Neural cell (in vitro differentiated cells): Measurements from ENCODE around the gene STX12. TPM values are rescaled to one million over a fixed set of nuclear protein-coding genes. Genes with fewer than 3 reads are reported as not detected.

ENCODE experiments used
- H2AFZ ChIP-seq: fragments of 200-600, 300-800 bp; sonication (generic), shearing (Covaris generic); 2 replicates; pipeline ENCODE4 v1.6.0; 2014; ENCODE audit warnings: low read depth, mild to moderate bottlenecking, antibody characterized with exemption, low read length, moderate library complexity
- H3F3A ChIP-seq: fragments of 200-600 bp; shearing (Covaris generic); 2 replicates; pipeline ENCODE4 v1.6.1; 2016; ENCODE audit warnings: mild to moderate bottlenecking, moderate library complexity, mixed read lengths, antibody characterized with exemption, low read length; ENCODE audit not compliant: insufficient read depth, poor library complexity, severe bottlenecking
- H3K27ac ChIP-seq: fragments of 200-600, 300-800 bp; sonication (generic), shearing (Covaris generic); 2 replicates; pipeline ENCODE4 v1.5.1; 2014; ENCODE audit warnings: mild to moderate bottlenecking, low read length, moderate library complexity
- H3K27me3 ChIP-seq: fragments of 300-800, 200-600 bp; sonication (generic), shearing (Covaris generic); 2 replicates; pipeline ENCODE4 v1.6.0; 2014; ENCODE audit warnings: mild to moderate bottlenecking, low read depth, low read length, moderate library complexity; ENCODE audit not compliant: insufficient read depth
- H3K36me3 ChIP-seq: fragments of 300-800, 200-600 bp; sonication (generic), shearing (Covaris generic); 2 replicates; pipeline ENCODE4 v1.5.1; 2014; ENCODE audit warnings: mild to moderate bottlenecking, antibody characterized with exemption, low read length, moderate library complexity; ENCODE audit not compliant: insufficient read depth
- H3K4me2 ChIP-seq: fragments of 300-800, 200-600 bp; sonication (generic), shearing (Covaris generic); 2 replicates; pipeline ENCODE4 v1.6.0; 2014; ENCODE audit warnings: mild to moderate bottlenecking, low read length
- H3K4me3 ChIP-seq: fragments of 300-800, 200-600 bp; sonication (generic), shearing (Covaris generic); 2 replicates; pipeline ENCODE4 v1.5.1; 2014; ENCODE audit warnings: mild to moderate bottlenecking, low read length, moderate library complexity
- H3K79me2 ChIP-seq: fragments of 200-600 bp; shearing (Covaris generic); replicated peaks from 2 replicates; pipeline ENCODE4 v1.6.0; 2014; ENCODE audit warnings: mild to moderate bottlenecking, low read length, moderate library complexity; ENCODE audit not compliant: insufficient read depth
- H3K9ac ChIP-seq: fragments of 300-800, 200-600 bp; sonication (generic), shearing (Covaris generic); 2 replicates; pipeline ENCODE4 v1.6.1; 2016; ENCODE audit warnings: mild to moderate bottlenecking, low read length, mixed read lengths
- H3K9me2 ChIP-seq: fragments of 200-600 bp; shearing (Covaris generic); 2 replicates; pipeline ENCODE4 v1.6.1; 2016; ENCODE audit warnings: mild to moderate bottlenecking, low read length, mixed read lengths; ENCODE audit not compliant: insufficient read depth
- H3K9me3 ChIP-seq: fragments of 200-600, 300-800 bp; sonication (generic), shearing (Covaris generic); 2 replicates; pipeline ENCODE4 v1.6.1; 2016; ENCODE audit warnings: mild to moderate bottlenecking, mixed run types, low read length, moderate library complexity, mixed read lengths
- H4K20me1 ChIP-seq: fragments of 200-600 bp; shearing (Covaris generic); 2 replicates; pipeline ENCODE4 v1.6.1; 2016; ENCODE audit warnings: mild to moderate bottlenecking, mixed run types; ENCODE audit not compliant: insufficient read depth
- EP300 ChIP-seq: fragments of 450-650 bp; conservative IDR thresholded peaks from 2 replicates; pipeline ENCODE4 v1.6.1; 2014; ENCODE audit warnings: antibody characterized with exemption, mild to moderate bottlenecking, moderate library complexity; ENCODE audit not compliant: poor library complexity, severe bottlenecking
- EZH2 ChIP-seq: fragments of 200-600, 300-800 bp; shearing (Covaris generic), sonication (generic); IDR thresholded peaks from 2 replicates; pipeline ENCODE4 v1.6.1; 2014; ENCODE audit warnings: antibody characterized with exemption, low read length, borderline replicate concordance, mild to moderate bottlenecking; ENCODE audit not compliant: insufficient read depth, poor library complexity, severe bottlenecking
- MXI1 ChIP-seq: fragments of 450-650 bp; conservative IDR thresholded peaks from 2 replicates; pipeline ENCODE4 v1.6.1; 2014; ENCODE audit warnings: antibody characterized with exemption, mild to moderate bottlenecking; ENCODE audit not compliant: poor library complexity, severe bottlenecking
- POLR2AphosphoS5 ChIP-seq: IDR thresholded peaks from 2 replicates; pipeline ENCODE4 v1.6.1; 2012
- RAD21 ChIP-seq: fragments of 450-650 bp; conservative IDR thresholded peaks from 2 replicates; pipeline ENCODE4 v1.6.1; 2014; ENCODE audit warnings: antibody characterized with exemption, mild to moderate bottlenecking, moderate library complexity
- REST ChIP-seq: IDR thresholded peaks from 2 replicates; pipeline ENCODE4 v1.6.1; 2012; ENCODE audit warnings: borderline replicate concordance
- SMC3 ChIP-seq: fragments of 450-650 bp; conservative IDR thresholded peaks from 2 replicates; pipeline ENCODE4 v1.6.1; 2014; ENCODE audit warnings: antibody characterized with exemption, mild to moderate bottlenecking, moderate library complexity; ENCODE audit not compliant: poor library complexity
- TAF1 ChIP-seq: IDR thresholded peaks from 2 replicates; pipeline ENCODE4 v1.6.1; 2012; ENCODE audit warnings: low read depth
- polyA plus RNA-seq: library from polyadenylated mRNA; depleted of rRNA; stranded (reverse); fragments of >200 nt; gene quantifications from 2 replicates; pipeline ENCODE4 v1.2.3, GENCODE V29; 2014
- TF ChIP-seq, protein P1 (sequence below): fragments of 450-650 bp; IDR thresholded peaks from 2 replicates; pipeline ENCODE4 v1.5.1; 2014; ENCODE audit warnings: antibody characterized with exemption, mild to moderate bottlenecking, moderate library complexity; ENCODE audit not compliant: poor library complexity, severe bottlenecking

The STX12 gene
- polyA plus RNA-seq, 1 donor from 2014 or later = 171 TPM

GRCh38 chr1:27832762-27833161 is 59.7 kb downstream of the STX12 start:
- no peak overlapping the region for H3K9ac ChIP-seq
- TF ChIP-seq, protein P1, sequence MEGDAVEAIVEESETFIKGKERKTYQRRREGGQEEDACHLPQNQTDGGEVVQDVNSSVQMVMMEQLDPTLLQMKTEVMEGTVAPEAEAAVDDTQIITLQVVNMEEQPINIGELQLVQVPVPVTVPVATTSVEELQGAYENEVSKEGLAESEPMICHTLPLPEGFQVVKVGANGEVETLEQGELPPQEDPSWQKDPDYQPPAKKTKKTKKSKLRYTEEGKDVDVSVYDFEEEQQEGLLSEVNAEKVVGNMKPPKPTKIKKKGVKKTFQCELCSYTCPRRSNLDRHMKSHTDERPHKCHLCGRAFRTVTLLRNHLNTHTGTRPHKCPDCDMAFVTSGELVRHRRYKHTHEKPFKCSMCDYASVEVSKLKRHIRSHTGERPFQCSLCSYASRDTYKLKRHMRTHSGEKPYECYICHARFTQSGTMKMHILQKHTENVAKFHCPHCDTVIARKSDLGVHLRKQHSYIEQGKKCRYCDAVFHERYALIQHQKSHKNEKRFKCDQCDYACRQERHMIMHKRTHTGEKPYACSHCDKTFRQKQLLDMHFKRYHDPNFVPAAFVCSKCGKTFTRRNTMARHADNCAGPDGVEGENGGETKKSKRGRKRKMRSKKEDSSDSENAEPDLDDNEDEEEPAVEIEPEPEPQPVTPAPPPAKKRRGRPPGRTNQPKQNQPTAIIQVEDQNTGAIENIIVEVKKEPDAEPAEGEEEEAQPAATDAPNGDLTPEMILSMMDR = no peak
- TF ChIP-seq REST = no peak
- no peak for TF ChIP-seq MXI1
- no peak for TF ChIP-seq EZH2
- no peak for TF ChIP-seq POLR2AphosphoS5
- TF ChIP-seq SMC3 = no peak
- H3K4me2 ChIP-seq = peak overlapping the region; percentile 77
- H3K36me3 ChIP-seq = no peaks in the 10 kb centered on the region
- H3K27ac ChIP-seq = no peak overlapping the region
- H3K27me3 ChIP-seq = no peaks in the 10 kb centered on the region
- H3K4me3 ChIP-seq = peak overlapping the region; percentile 74
- H2AFZ ChIP-seq = no peak overlapping the region
- H3K79me2 ChIP-seq = peaks cover 46% of the 10 kb centered on the region
- no peaks in the 10 kb centered on the region for H3K9me3 ChIP-seq
- H3K9me2 ChIP-seq = no peaks in the 10 kb centered on the region
- H3F3A ChIP-seq = no peaks in the 10 kb centered on the region
- H4K20me1 ChIP-seq = no peaks in the 10 kb centered on the region

GRCh38 chr1:27833470-27833869 is 60.5 kb downstream of the STX12 start:
- no peak for TF ChIP-seq EP300
- no peak for TF ChIP-seq EZH2
- TF ChIP-seq MXI1 = no peak
- TF ChIP-seq SMC3 = no peak
- TF ChIP-seq POLR2AphosphoS5 = no peak
- TF ChIP-seq, protein P1 = no peak
- TF ChIP-seq TAF1 = no peak
- TF ChIP-seq REST = no peak
- TF ChIP-seq RAD21 = no peak
- no peak overlapping the region for H3K27ac ChIP-seq

More at GRCh38 chr1:27833470-27833869, 60.5 kb downstream of the STX12 start:
- no peak overlapping the region for H3K9ac ChIP-seq
- no peaks in the 10 kb centered on the region for H3K36me3 ChIP-seq
- no peaks in the 10 kb centered on the region for H3K9me2 ChIP-seq
- H3K27me3 ChIP-seq = no peaks in the 10 kb centered on the region
- H3K4me2 ChIP-seq = no peak overlapping the region
- H3K9me3 ChIP-seq = no peaks in the 10 kb centered on the region
- H3K79me2 ChIP-seq = peaks cover 46% of the 10 kb centered on the region
- no peaks in the 10 kb centered on the region for H3F3A ChIP-seq
- H3K4me3 ChIP-seq = no peak overlapping the region
- no peaks in the 10 kb centered on the region for H4K20me1 ChIP-seq
- no peak overlapping the region for H2AFZ ChIP-seq
